ENCODE results near the gene SLC1A2.

The SLC1A2 gene

DNA sequence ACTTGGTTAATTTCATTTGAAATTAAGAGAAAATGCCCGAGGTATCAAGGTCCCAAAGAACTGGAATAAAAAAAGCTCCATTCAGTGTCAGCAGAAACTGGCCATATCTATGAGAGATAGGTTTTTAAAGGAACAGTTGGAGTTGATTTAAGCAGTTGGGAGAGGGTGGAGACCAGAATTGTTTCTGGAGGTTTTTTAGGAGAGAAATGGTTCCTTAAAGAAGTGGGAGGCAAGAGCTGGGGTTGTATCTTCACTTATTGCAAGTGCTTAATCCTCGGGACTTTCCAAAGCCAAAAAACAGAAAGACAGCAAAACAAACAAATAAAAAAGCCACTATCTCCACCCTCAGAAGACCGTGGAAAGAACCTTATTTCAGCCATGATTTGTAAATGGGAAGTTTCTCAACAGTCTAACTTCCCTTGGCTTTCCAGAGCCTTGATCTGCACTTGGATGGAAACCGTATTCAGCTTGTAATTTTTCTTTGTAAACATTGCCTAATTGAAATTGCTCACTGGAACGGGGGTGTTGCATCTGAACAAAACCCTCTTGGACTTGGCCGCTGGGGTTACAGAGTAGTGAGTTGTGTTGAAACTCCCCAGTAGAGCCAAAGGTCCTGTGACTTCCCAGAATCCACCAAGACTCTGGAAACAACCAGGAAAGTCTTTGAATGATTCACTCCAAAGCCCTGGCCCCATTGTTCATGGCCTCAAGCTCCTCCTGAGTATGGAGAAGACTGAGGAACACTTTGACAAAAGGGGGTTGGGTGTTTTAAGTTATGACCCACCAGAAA, 115.6 kb downstream of the SLC1A2 start:
- H3K79me2 ChIP-seq (ENCODE audit: insufficient read depth, low read length) = no peaks in the 10 kb centered on the region
- no peaks in the 10 kb centered on the region for H3K36me3 ChIP-seq (ENCODE audit: low read length)
- TF ChIP-seq, protein P1, sequence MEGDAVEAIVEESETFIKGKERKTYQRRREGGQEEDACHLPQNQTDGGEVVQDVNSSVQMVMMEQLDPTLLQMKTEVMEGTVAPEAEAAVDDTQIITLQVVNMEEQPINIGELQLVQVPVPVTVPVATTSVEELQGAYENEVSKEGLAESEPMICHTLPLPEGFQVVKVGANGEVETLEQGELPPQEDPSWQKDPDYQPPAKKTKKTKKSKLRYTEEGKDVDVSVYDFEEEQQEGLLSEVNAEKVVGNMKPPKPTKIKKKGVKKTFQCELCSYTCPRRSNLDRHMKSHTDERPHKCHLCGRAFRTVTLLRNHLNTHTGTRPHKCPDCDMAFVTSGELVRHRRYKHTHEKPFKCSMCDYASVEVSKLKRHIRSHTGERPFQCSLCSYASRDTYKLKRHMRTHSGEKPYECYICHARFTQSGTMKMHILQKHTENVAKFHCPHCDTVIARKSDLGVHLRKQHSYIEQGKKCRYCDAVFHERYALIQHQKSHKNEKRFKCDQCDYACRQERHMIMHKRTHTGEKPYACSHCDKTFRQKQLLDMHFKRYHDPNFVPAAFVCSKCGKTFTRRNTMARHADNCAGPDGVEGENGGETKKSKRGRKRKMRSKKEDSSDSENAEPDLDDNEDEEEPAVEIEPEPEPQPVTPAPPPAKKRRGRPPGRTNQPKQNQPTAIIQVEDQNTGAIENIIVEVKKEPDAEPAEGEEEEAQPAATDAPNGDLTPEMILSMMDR (IDR thresholded peaks at IDR 0.05; ENCODE audit: insufficient read depth, low read length, poor library complexity, severe bottlenecking) = no peak
- no peak for TF ChIP-seq EZH2phosphoT487 (conservative IDR thresholded peaks at IDR 0.05; ENCODE audit: low read length)
- H3K9me3 ChIP-seq (ENCODE audit: insufficient read depth, low read length) = no peaks in the 10 kb centered on the region
- H2AFZ ChIP-seq (ENCODE audit: low read depth, low read length, severe bottlenecking) = no peak overlapping the region
- H3K27ac ChIP-seq (ENCODE audit: low read depth, low read length) = no peak overlapping the region
- H3K4me2 ChIP-seq (ENCODE audit: low read depth, low read length, poor library complexity, severe bottlenecking) = no peak overlapping the region
- no peak overlapping the region for H3K9ac ChIP-seq (ENCODE audit: low read length)
- no peaks in the 10 kb centered on the region for H3K27me3 ChIP-seq (ENCODE audit: low read length)
- H3K4me3 ChIP-seq (ENCODE audit: insufficient read depth, low read length, poor library complexity, severe bottlenecking) = no peak overlapping the region
- H3K9me2 ChIP-seq (replicated peaks; ENCODE audit: insufficient read depth, low read length) = no peaks in the 10 kb centered on the region
- no peaks in the 10 kb centered on the region for H4K20me1 ChIP-seq (ENCODE audit: low read depth, low read length)
- H3F3A ChIP-seq (ENCODE audit: insufficient read depth) = no peaks in the 10 kb centered on the region

DNA sequence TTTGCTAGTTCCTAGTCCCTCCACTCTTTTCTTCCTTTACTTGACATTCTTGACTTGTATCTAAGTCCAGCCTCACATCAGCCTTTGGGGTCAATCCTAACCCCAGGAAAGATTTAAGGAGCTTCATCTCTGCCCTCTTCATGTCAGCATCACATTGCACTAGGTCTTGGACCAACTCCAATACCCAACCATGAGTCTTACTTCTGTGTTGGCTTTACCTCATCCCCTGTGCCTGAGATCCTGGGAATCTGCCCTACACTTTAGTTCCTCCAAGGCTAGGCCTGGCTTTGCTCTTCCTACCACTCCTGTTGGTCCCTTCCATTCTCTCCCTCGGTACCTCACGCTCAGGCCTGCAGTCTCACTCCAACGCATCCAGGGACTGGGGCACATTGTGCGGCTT, 117.0 kb downstream of the SLC1A2 start:
- Histone ChIP-seq H3K9me3 (ENCODE audit: insufficient read depth, low read length) (no peaks in the 10 kb centered on the region), H3K27me3 (ENCODE audit: low read length) (no peaks in the 10 kb centered on the region), H2AFZ (ENCODE audit: low read depth, low read length, severe bottlenecking) (no peak overlapping the region), H4K20me1 (ENCODE audit: low read depth, low read length) (no peaks in the 10 kb centered on the region), H3F3A (ENCODE audit: insufficient read depth) (no peaks in the 10 kb centered on the region), H3K36me3 (ENCODE audit: low read length) (no peaks in the 10 kb centered on the region), H3K9me2 (replicated peaks; ENCODE audit: insufficient read depth, low read length) (no peaks in the 10 kb centered on the region), H3K27ac (ENCODE audit: low read depth, low read length) (no peak overlapping the region), H3K4me2 (ENCODE audit: low read depth, low read length, poor library complexity, severe bottlenecking) (no peak overlapping the region), H3K9ac (ENCODE audit: low read length) (no peak overlapping the region), H3K79me2 (ENCODE audit: insufficient read depth, low read length) (no peaks in the 10 kb centered on the region), H3K4me3 (ENCODE audit: insufficient read depth, low read length, poor library complexity, severe bottlenecking) (no peak overlapping the region)
- TF ChIP-seq, protein P1 (IDR thresholded peaks at IDR 0.05; ENCODE audit: insufficient read depth, low read length, poor library complexity, severe bottlenecking) = no peak
- TF ChIP-seq EZH2phosphoT487 (conservative IDR thresholded peaks at IDR 0.05; ENCODE audit: low read length) = no peak

DNA sequence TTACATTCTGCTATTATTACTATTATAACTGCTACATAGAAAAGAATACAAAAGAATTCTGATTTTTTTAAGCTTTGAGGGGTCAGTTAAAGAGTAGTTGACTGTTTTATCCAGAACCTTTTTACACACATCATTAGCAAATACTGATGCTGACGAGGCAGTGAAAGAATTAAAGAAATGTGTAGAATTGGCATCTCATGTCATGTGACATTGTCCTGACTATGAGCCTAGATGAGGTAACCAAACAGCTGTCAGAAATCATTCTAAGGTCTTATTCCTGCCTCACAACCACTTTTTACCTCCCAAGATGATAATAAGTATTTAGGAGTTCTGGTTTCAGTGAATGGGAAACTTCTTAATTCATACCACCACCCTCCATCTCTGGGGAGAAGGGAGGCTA, 121.0 kb downstream of the SLC1A2 start:
- H3K4me3 ChIP-seq (ENCODE audit: insufficient read depth, low read length, poor library complexity, severe bottlenecking) = no peak overlapping the region
- no peaks in the 10 kb centered on the region for H3F3A ChIP-seq (ENCODE audit: insufficient read depth)
- H4K20me1 ChIP-seq (ENCODE audit: low read depth, low read length) = no peaks in the 10 kb centered on the region
- no peaks in the 10 kb centered on the region for H3K9me2 ChIP-seq (replicated peaks; ENCODE audit: insufficient read depth, low read length)
- no peaks in the 10 kb centered on the region for H3K79me2 ChIP-seq (ENCODE audit: insufficient read depth, low read length)
- TF ChIP-seq, protein P1 (IDR thresholded peaks at IDR 0.05; ENCODE audit: insufficient read depth, low read length, poor library complexity, severe bottlenecking) = no peak
- TF ChIP-seq EZH2phosphoT487 (conservative IDR thresholded peaks at IDR 0.05; ENCODE audit: low read length) = no peak
- no peak overlapping the region for H2AFZ ChIP-seq (ENCODE audit: low read depth, low read length, severe bottlenecking)
- no peak overlapping the region for H3K9ac ChIP-seq (ENCODE audit: low read length)
- no peaks in the 10 kb centered on the region for H3K27me3 ChIP-seq (ENCODE audit: low read length)
- H3K4me2 ChIP-seq (ENCODE audit: low read depth, low read length, poor library complexity, severe bottlenecking) = no peak overlapping the region
- no peaks in the 10 kb centered on the region for H3K9me3 ChIP-seq (ENCODE audit: insufficient read depth, low read length)
- H3K27ac ChIP-seq (ENCODE audit: low read depth, low read length) = no peak overlapping the region
- no peaks in the 10 kb centered on the region for H3K36me3 ChIP-seq (ENCODE audit: low read length)
